ENCODE data around the gene CDH10. TPM values are rescaled to one million over a fixed set of nuclear protein-coding genes. Genes with fewer than 3 reads are reported as not detected.

The CDH10 gene
- total and polyA plus RNA-seq, 2 of the 4 experiments (the other 2 are of a cell fraction), result 0.18 to 0.21 TPM

DNA sequence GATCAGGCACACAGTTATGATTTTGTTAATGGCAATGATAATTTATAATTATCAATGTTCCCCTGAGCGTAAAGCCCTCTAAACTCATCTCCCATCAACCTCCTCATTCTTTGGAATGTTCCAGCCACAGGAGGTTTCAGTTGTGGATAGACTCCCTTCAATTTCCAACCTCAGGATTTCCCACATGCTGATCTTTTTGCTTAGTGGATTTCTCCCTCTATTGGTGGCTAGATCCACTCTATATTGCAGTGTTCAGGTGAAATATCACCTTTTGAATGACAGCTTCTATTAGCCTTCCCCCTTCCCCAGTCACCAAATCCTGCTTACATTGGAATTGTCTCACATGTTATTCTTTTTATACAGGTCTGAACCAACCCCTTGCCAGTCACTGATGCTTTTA, 113.9 kb downstream of the CDH10 start:
- in situ Hi-C loops (cut with MboI; ENCODE audit: low sequenced_read_pairs) (no loop called here), dilution Hi-C loops (cut with HindIII; ENCODE audit: low sequenced_read_pairs, unreplicated experiment) (no loop called here), intact Hi-C loops (cut with micrococcal nuclease) (no loop called here)
- H2BK20ac ChIP-seq (ENCODE audit: low read depth, low read length), result no peak overlapping the region
- no peak overlapping the region for H4K5ac ChIP-seq (ENCODE audit: low read depth, low read length)
- no peak overlapping the region for H2BK5ac ChIP-seq (ENCODE audit: low read depth, low read length, poor library complexity, severe bottlenecking)
- no peak overlapping the region for H3K4ac ChIP-seq (ENCODE audit: low read depth, low read length)
- H3K9me1 ChIP-seq (ENCODE audit: insufficient read depth, low read length), result no peaks in the 10 kb centered on the region
- H3K9me3 ChIP-seq (ENCODE audit: control insufficient read depth, insufficient read depth, low read length), result no peaks in the 10 kb centered on the region; the same call in 1 of the 2 replicates
- H4K20me1 ChIP-seq (ENCODE audit: insufficient read depth, low read length), result no peaks in the 10 kb centered on the region
- no peak overlapping the region for H3K9ac ChIP-seq (ENCODE audit: low read depth, low read length)
- H3K4me1 ChIP-seq (ENCODE audit: control insufficient read depth, insufficient read depth, low read length), result no peaks in the 10 kb centered on the region
- H3K27ac ChIP-seq (ENCODE audit: insufficient read depth, low read length), result no peak overlapping the region
- no peak overlapping the region for H2AFZ ChIP-seq (replicated peaks; ENCODE audit: low read length, poor library complexity)
- no peak overlapping the region for H2BK15ac ChIP-seq (ENCODE audit: low read depth, low read length)
- no peak overlapping the region for H2BK120ac ChIP-seq (ENCODE audit: low read depth, low read length)
- no peak for ATAC-seq (ENCODE audit: low read depth)
- DNase-seq, result no peak
- H3K18ac ChIP-seq (ENCODE audit: low read depth, low read length), result no peak overlapping the region
- no TSS peak for BruUV-seq (replicated peaks)
- H3K4me2 ChIP-seq (ENCODE audit: low read depth, low read length), result no peak overlapping the region
- H3K79me1 ChIP-seq (ENCODE audit: low read depth in 1 of 2, low read length in 2 of 2), result no peaks in the 10 kb centered on the region
- TF ChIP-seq RAD21 (IDR thresholded peaks at IDR 0.05; ENCODE audit: low read length) (no peak), NFE2L2 (IDR thresholded peaks at IDR 0.05; ENCODE audit: low read depth, low read length) (no peak), RCOR1 (IDR thresholded peaks at IDR 0.05; ENCODE audit: insufficient replicate concordance, low read length) (no peak), MAZ (IDR thresholded peaks at IDR 0.05; ENCODE audit: borderline replicate concordance, low read depth, low read length) (no peak), CHD1 (IDR thresholded peaks at IDR 0.05; ENCODE audit: low read depth, low read length) (no peak), MXI1 (IDR thresholded peaks at IDR 0.05; ENCODE audit: borderline replicate concordance, low read depth, low read length) (no peak), BHLHE40 (IDR thresholded peaks at IDR 0.05; ENCODE audit: low read depth, low read length) (no peak), MAFK (IDR thresholded peaks at IDR 0.05; ENCODE audit: low read depth, low read length) (no peak), RFX5 (IDR thresholded peaks at IDR 0.05; ENCODE audit: low read depth, low read length) (no peak), SMC3 (IDR thresholded peaks at IDR 0.05; ENCODE audit: low read depth, low read length) (no peak), FOS (IDR thresholded peaks at IDR 0.05; ENCODE audit: low read depth, low read length) (no peak), POLR2A (IDR thresholded peaks at IDR 0.05; ENCODE audit: low read depth, low read length) (no peak), CEBPB (IDR thresholded peaks at IDR 0.05; ENCODE audit: low read depth, low read length) (no peak), USF2 (IDR thresholded peaks at IDR 0.05; ENCODE audit: low read depth, low read length) (no peak)
- TF ChIP-seq, protein P1, sequence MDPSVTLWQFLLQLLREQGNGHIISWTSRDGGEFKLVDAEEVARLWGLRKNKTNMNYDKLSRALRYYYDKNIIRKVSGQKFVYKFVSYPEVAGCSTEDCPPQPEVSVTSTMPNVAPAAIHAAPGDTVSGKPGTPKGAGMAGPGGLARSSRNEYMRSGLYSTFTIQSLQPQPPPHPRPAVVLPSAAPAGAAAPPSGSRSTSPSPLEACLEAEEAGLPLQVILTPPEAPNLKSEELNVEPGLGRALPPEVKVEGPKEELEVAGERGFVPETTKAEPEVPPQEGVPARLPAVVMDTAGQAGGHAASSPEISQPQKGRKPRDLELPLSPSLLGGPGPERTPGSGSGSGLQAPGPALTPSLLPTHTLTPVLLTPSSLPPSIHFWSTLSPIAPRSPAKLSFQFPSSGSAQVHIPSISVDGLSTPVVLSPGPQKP (IDR thresholded peaks at IDR 0.05; ENCODE audit: borderline replicate concordance, low read depth, low read length), result no peak
- TF ChIP-seq, protein P2, sequence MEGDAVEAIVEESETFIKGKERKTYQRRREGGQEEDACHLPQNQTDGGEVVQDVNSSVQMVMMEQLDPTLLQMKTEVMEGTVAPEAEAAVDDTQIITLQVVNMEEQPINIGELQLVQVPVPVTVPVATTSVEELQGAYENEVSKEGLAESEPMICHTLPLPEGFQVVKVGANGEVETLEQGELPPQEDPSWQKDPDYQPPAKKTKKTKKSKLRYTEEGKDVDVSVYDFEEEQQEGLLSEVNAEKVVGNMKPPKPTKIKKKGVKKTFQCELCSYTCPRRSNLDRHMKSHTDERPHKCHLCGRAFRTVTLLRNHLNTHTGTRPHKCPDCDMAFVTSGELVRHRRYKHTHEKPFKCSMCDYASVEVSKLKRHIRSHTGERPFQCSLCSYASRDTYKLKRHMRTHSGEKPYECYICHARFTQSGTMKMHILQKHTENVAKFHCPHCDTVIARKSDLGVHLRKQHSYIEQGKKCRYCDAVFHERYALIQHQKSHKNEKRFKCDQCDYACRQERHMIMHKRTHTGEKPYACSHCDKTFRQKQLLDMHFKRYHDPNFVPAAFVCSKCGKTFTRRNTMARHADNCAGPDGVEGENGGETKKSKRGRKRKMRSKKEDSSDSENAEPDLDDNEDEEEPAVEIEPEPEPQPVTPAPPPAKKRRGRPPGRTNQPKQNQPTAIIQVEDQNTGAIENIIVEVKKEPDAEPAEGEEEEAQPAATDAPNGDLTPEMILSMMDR (conservative IDR thresholded peaks at IDR 0.05; ENCODE audit: low read depth, low read length), result no peak
- H3K27me3 ChIP-seq (ENCODE audit: control insufficient read depth, insufficient read depth, low read length), result no peaks in the 10 kb centered on the region
- H4K8ac ChIP-seq (ENCODE audit: low read depth in 2 of 2, low read length in 2 of 2), result no peak overlapping the region
- H2AK9ac ChIP-seq (replicated peaks; ENCODE audit: low read depth, low read length, poor library complexity), result no peak overlapping the region
- no CpG with 5 or more reads among the region's 1 CpG for WGBS, 2 experiments (ENCODE audit: extremely low coverage in 2 of 2, insufficient read length in 1 of 2)
- POLR2A ChIA-PET (ENCODE audit: unreplicated experiment), result no interaction called here
- no peak overlapping the region for H2AK5ac ChIP-seq (ENCODE audit: low read depth, low read length)
- no peak overlapping the region for H3K14ac ChIP-seq (replicated peaks; ENCODE audit: low read depth, low read length)
- no peak overlapping the region for H3K23ac ChIP-seq (ENCODE audit: low read depth, low read length)
- H3K4me3 ChIP-seq (ENCODE audit: insufficient read depth, low read depth, low read length), result no peak overlapping the region
- no peaks in the 10 kb centered on the region for H3K36me3 ChIP-seq (ENCODE audit: control insufficient read depth, insufficient read depth, low read length)
- H3K56ac ChIP-seq (ENCODE audit: extremely low read depth, insufficient read depth, low read length), result no peak overlapping the region
- no peak overlapping the region for H4K91ac ChIP-seq (ENCODE audit: insufficient read depth, low read depth, low read length)
- CTCF ChIA-PET, result no interaction called here

Measured in IMR-90 (cell line).